ENCODE data around the gene ATF7.

Gene ATF7

GRCh38 chr12:53516758-53517455 is 109.3 kb downstream of the ATF7 start:
- no peak for DNase-seq

DNA sequence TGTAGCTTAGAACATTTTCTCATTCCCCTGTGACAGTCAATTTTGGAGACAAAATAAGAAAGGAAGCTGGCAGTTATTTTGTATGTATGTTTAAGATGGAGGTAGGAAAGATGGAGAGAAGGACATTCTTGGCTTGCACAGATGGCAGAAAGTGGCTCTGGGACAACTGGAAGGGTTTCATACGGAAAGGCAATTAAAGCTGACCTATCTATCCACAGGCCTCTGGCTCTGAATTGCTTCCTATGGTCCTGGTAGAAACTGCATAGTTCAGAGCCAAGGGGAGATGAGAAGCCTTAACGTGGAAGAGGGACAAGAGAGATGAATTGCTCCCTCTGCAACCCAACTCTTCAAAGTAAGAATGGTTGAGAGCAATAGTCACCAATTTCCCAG is 110.9 kb downstream of the ATF7 start:
- no peak for DNase-seq

DNA sequence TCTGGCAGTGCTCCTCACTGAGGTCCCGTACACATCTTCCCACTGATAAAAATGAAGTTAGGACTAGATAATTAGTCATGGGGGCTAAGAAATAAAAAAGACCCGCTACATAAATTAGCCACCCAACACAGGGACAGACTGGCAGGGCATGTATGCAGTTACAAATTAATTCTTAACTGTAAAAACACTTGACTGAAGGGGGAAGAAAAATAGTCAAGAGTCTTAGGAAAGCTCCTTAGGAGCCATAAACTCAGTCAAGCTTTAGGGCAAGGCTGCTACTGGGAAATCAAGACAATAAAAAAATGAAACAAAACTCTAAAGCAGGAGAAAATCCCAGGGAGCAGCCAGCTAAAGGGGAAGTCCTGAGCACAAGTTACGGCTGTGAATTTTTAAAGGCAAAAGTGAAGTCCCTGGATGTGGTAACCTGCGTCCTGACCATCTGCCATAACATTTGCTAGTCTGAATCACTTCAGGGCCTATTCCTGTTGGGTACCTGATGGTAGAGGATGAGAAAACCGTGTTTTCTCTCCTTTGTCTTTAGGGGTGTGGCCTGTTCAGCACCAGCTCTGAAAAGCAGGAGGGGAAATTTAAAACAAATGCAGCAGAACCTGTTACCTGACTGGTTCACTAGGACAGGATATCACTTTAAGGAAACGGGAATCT is 111.4 kb downstream of the ATF7 start:
- no peak for DNase-seq

DNA sequence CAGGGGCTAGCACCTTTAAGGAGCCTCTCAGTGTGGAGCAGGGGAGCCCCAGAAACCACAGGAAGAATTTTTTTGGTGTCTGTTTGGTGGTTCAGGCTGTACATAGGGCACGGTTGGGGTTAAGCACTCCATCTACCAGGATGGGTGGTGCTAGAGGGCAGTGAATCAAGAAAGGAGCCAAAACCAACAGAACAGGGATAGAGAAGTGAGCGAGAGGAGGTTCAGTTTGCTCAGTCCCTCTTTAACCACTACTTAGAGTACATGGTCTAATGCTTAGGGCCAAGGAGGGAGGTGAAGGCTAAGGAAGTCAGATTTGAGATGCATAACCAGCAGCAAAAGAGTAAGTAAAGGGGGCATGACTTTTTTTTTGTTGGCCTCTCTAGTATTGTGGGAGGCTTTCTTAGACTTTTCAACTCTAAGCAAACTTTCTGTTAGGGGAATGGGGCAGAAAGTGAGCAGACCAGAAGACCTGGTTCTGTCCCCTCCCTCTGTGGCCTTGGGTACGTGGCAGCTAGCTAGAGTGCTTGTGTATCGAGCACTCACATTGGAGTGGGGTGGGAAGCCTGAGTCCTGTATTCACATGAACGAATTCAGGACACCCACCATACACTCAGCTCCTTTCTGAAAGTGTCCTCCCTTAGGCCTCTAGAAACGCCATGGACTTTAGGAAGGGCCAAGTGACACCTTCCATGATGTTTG is 112.3 kb downstream of the ATF7 start:
- no peak for DNase-seq

DNA sequence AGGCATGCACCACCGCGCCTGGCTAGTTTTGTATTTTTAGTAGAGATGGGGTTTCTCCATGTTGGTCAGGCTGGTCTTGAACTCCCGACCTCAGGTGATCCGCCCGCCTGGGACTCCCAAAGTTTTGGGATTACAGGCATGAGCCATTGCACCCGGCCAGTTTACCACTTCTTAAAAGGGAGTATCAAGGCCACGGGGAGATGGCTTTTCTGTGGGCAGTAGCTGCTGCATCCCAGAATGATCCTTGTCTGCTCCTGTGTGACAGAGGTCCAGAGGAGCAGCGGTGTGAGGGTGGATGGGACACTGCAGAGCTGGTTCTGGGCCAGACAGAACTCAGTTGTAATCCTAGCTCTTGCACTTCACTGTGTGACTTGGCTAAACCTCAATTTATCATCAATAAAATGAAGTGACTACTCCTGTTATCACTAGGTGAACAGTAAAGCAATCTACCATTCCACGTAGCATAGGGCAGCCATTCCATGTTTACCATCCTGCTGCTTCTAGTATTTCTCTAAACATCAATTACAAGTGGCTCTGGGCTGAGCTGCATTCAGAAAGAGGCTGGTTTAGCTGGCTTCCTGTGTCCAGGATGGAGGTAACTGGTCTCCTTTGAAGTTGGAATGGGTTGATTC is 115.9 kb downstream of the ATF7 start:
- DNase-seq = no peak

GRCh38 chr12:53508534-53509170 is 117.5 kb downstream of the ATF7 start:
- DNase-seq = peak; percentile 87

- DNase-seq = no peak
Measured at GRCh38 chr12:53507603-53507885, 118.6 kb downstream of the ATF7 start.

DNA sequence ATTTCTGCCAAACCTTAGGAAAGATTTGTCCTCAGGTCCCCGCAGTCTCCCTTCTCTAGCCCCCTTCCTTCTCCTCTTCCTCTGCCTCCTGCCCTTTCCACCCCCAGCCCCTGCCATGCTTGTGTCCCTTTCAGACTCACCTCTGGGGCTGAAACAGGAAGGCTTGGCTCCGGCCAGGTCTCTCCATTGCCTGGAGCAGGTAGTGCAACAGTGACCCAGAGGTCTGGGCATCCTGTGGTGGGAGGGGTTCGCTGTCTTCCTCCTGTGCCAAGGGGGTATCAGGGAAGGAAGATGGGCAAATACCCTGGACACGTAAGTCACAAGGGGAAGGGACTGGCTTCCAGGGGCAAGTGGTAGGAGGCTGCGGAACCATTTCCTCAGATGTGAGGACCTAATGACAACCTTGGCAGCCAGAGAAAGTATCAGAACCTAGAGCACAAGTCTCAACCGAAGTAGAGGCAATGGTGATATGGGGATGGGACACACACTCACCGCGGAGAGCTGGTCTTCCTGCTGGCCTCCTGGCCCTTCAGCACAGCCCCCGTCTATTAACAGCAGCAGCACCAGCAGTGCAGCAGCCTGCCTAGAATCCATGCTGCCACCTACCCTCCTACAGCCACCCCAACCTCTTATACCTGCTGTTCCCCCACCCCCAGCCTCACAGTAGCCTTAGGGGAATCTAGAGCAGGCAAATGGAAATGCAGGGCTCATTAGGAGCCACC is 119.1 kb downstream of the ATF7 start, which contains the start of gene NPFF:
NPFF (minus strand) TSS at position 604 of the 722 bp plus-strand sequence; CDS start at position 594, 10 bp downstream.
- DNase-seq = no peak

- DNase-seq = no peak
Measured at GRCh38 chr12:53506450-53506785, 119.8 kb downstream of the ATF7 start.

- DNase-seq = no peak
Measured at GRCh38 chr12:53505555-53506449, 120.4 kb downstream of the ATF7 start.

DNA sequence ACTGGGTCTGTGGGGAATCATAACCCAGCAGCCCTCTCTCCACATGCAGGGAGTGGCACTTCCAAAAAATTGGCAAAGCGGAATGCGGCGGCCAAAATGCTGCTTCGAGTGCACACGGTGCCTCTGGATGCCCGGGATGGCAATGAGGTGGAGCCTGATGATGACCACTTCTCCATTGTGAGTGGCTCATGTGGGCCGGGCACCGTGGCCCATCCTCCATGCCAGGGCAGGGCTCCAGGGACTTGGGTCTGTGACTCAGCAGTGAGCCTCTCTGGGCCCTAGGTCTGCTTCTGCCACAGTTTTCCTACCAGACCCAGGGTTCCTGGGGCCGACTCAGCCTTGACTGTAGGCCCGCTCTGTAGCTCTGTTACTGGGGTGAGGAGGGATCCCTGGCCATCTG is 121.1 kb downstream of the ATF7 start:
- no peak for DNase-seq

- no peak for DNase-seq
Measured at GRCh38 chr12:53504004-53504920, 121.9 kb downstream of the ATF7 start.

DNA sequence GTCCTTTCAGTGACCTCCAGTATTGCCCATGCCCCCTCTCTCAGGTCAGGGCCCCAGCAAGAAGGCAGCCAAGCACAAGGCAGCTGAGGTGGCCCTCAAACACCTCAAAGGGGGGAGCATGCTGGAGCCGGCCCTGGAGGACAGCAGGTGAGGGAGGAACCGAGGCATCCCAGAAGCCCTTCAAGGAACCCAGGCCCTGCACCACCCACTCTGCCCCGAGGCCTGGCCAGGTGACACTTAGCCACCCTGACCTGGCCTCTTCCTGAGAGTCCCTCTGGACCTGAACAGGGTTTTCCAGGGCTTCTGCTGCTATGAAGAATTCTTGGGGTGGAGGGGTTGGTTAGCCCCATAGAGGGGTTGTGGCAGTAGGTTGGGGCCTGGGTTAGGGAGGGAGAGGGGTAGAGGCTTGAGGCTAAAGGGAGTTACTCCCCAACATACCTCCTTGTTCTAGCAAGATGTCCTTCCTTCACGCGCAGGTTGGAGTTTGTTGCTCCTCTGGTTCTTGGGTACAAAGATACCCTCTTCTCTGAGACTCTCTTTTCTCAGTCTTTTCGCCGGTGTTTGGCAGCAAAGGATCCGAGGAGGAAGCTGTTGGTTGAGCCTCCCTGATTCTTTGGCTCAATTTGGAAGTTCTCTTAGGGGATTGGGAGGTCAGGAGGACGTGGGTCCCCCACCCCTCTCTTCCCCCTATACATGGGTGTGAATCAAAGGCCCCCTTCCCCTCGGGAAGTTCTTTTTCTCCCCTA is 123.0 kb downstream of the ATF7 start:
- no peak for DNase-seq

GRCh38 chr12:53502331-53502730 is 123.9 kb downstream of the ATF7 start:
- DNase-seq = no peak

DNA sequence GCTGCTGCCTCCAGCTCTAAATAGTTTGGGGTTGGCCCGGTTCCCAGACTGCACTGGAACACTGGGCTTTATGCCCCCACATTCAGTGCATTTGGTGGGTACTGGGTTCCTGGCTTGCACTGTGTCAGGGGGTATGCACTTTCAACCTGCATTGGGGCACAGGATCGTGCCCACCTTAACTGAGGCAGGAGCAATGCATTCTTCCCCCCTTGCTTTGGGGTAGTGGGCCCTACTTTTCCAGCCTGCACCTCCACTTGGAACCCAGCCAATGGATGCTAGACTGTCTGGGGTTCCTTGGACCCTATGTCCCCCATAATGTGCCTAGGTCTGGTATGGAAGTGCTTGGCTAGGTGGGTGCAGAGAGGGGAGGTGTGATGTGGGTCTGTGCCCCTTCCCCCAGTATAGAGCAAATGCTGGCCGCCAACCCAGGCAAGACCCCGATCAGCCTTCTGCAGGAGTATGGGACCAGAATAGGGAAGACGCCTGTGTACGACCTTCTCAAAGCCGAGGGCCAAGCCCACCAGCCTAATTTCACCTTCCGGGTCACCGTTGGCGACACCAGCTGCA is 124.5 kb downstream of the ATF7 start:
- no peak for DNase-seq

DNA sequence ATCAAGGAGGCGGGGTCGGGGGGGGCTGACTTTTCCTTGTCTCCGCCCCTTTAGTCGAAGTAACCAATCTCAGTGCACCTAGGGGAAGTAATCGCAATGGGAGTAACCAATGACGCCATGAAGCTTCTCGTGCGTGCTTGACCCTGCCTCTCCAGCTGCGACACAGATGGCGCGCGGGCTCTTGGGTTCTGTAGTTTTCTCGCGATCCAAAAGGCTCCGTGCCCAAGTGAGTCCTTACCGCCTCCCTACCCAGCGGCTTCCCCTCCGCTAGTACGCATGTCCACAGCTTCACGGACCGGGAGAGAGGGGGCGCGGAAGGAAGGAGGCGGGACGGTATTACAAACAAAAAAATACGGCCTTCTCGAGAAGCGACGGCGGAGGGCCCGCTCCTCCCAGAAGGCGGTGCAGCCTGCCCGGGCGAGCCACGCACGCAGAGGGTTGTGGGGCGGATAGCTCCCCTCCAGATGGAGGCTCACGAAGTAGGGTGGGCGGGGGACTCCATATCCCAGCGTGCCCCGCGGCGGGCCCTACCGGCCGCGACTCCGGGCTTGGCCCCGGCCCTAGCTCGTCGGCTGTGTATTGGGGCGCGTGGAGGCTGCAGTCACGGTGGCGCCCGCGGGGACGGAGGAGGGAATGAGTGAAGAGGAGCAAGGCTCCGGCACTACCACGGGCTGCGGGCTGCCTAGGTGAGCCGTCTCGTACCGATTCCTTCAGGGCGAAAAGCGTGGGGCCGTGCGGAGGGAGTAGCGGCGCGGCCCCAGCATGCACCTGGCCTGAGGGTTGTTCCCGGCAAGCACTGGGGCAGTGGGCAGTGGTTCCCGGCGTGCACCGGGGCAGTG is 125.2 kb downstream of the ATF7 start, which contains the start of gene TARBP2:
TARBP2 (plus strand) TSS at position 508 of the 839 bp plus-strand sequence; CDS start at position 634, 126 bp downstream.
- peak; percentile 100 for DNase-seq

DNA sequence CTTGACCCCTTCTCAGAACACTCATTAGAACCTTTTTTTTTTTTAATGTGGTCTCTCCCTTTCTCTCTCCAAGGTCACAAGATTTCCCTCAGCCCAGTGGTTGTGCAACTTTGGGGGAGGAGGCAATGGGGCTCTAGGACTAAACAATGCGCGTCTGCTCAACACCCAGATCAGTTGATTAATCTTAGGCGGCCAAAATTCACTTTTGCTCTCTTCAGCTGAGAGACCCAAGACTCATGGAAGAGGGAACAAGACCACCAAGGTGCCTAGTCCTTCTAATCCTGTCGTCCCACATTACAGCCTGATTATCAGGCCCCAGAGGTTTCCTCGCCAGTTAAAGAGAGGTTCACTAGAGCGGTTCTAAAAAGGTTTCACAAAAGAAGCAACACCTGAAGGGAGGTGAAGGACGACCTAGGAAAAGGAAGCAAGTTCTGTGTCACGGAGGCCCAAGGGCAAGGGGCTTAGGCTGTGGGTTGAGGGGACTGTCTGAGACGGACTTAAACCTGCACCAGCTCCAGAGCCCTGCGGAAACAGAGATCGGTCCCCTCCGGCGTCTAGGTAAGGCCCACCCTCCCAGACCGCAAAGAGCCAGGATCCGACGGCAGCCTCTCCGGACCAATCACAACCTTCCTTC is 125.9 kb downstream of the ATF7 start:
- DNase-seq = peak; percentile 64

Measured in DMS53 (cell line).